Esophagus squamous epithelium (tissue), 4 donors: ENCODE results near the gene ATP10B.

Experiments
- CTCF ChIP-seq, 6 experiments: fragments of 450-650 bp in 4 of 6; fragments of 200-600 bp in 2 of 6; sonication (generic) in 2 of 6; IDR thresholded peaks; one replicate each; pipeline ENCODE4 v1.5.1; 2016 to 2019; ENCODE audit warnings: antibody characterized with exemption in 6 of 6, mild to moderate bottlenecking in 4 of 6, moderate library complexity in 4 of 6
- POLR2A ChIP-seq, 4 donors: fragments of 450-650 bp; IDR thresholded peaks; one replicate each; pipeline ENCODE4 v1.6.1; 2017; ENCODE audit warnings: antibody characterized with exemption in 4 of 4, mild to moderate bottlenecking in 4 of 4, moderate library complexity in 3 of 4

- TF ChIP-seq CTCF (IDR thresholded peaks at IDR 0.05) (no peak), POLR2A (IDR thresholded peaks at IDR 0.05) (no peak)
These were observed 309.2 kb downstream of the ATP10B start for GRCh38 chr5:160542840-160543239.
